Stromal cell of bone marrow (primary cell): ENCODE measurements around the gene FHOD3.
A peak's percentile ranks its signal among the peaks of the same experiment; 100 is the strongest.
"Not testable (repeated sequence)": the region's sequence is repeated elsewhere in the genome, so short reads cannot be mapped to it uniquely, and the experiment has no call there.

Experiments
- DNase-seq: peaks from one replicate; pipeline ENCODE4 v3.0.0-alpha.2; 2012; ENCODE audit warnings: low read depth

Gene FHOD3

GRCh38 chr18:36757081-36757480 lies 459.6 kb downstream of the FHOD3 start:
- no peak for DNase-seq

GRCh38 chr18:36757991-36758390 lies 460.5 kb downstream of the FHOD3 start:
- no peak for DNase-seq

GRCh38 chr18:36758623-36759022 lies 461.1 kb downstream of the FHOD3 start:
- DNase-seq: no peak

GRCh38 chr18:36759167-36759776 lies 461.8 kb downstream of the FHOD3 start:
- DNase-seq: no peak

- no peak for DNase-seq
These were observed 463.1 kb downstream of the FHOD3 start for GRCh38 chr18:36760598-36760997.

GRCh38 chr18:36761186-36761698 lies 463.7 kb downstream of the FHOD3 start:
- DNase-seq: no peak

GRCh38 chr18:36762074-36762473 lies 464.6 kb downstream of the FHOD3 start:
- no peak for DNase-seq

- not testable (repeated sequence) for DNase-seq
These were observed 465.5 kb downstream of the FHOD3 start for GRCh38 chr18:36762965-36763364.

GRCh38 chr18:36766836-36767235 lies 469.3 kb downstream of the FHOD3 start:
- DNase-seq: no peak

GRCh38 chr18:36769172-36769571 lies 471.7 kb downstream of the FHOD3 start:
- DNase-seq: no peak

- no peak for DNase-seq
These were observed 472.2 kb downstream of the FHOD3 start for GRCh38 chr18:36769611-36770314.

- no peak for DNase-seq
These were observed 472.9 kb downstream of the FHOD3 start for GRCh38 chr18:36770315-36770946.

GRCh38 chr18:36771245-36771644 lies 473.7 kb downstream of the FHOD3 start:
- no peak for DNase-seq

- no peak for DNase-seq
These were observed 474.8 kb downstream of the FHOD3 start for GRCh38 chr18:36772241-36772723.

GRCh38 chr18:36775396-36775795 lies 477.9 kb downstream of the FHOD3 start:
- DNase-seq: no peak

- DNase-seq: no peak
These were observed 479.1 kb downstream of the FHOD3 start for GRCh38 chr18:36776650-36777049.

GRCh38 chr18:36777566-36777965 lies 480.1 kb downstream of the FHOD3 start:
- no peak for DNase-seq

GRCh38 chr18:36780748-36781147 lies 483.2 kb downstream of the FHOD3 start:
- DNase-seq: no peak

- DNase-seq: no peak
These were observed 485.2 kb downstream of the FHOD3 start for GRCh38 chr18:36782710-36783109.

- no peak for DNase-seq
These were observed 486.3 kb downstream of the FHOD3 start for GRCh38 chr18:36783792-36784191.

- peak; percentile 28 for DNase-seq
These were observed 489.2 kb downstream of the FHOD3 start for GRCh38 chr18:36786686-36787085.

- DNase-seq: no peak
These were observed 495.2 kb downstream of the FHOD3 start for GRCh38 chr18:36792634-36793283.
